Gastrocnemius medialis (tissue), 4 donors: ENCODE measurements around the gene ECEL1. TPM values are rescaled to one million over a fixed set of nuclear protein-coding genes. Genes with fewer than 3 reads are reported as not detected.

Experiments used
- ATAC-seq, 2 donors: fragments of 150-250 bp; one replicate each; pipeline ENCODE4 v1.9.1; 2016
- DNase-seq, 2 donors: peaks; one replicate each; pipeline ENCODE4 v3.0.0-alpha.2; 2019
- H3K27ac ChIP-seq, 4 donors: fragments of 200-600 bp; sonication (generic); 1 replicate in 1 of 4; 2 replicates in 3 of 4; pipeline ENCODE4 v1.5.1; 2016 to 2018; ENCODE audit warnings: mild to moderate bottlenecking in 2 of 4, moderate library complexity in 1 of 4
- H3K27me3 ChIP-seq, 3 donors: fragments of 200-600 bp; sonication (generic) in 2 of 3; 1 replicate in 1 of 3; 2 replicates in 2 of 3; pipeline versions ENCODE4 v1.5.1 to v1.6.0; 2016 to 2019; ENCODE audit warnings: mild to moderate bottlenecking in 1 of 3, moderate library complexity in 1 of 3
- H3K36me3 ChIP-seq, 2 donors: fragments of 200-600 bp; sonication (generic) in 1 of 2; one replicate each; pipeline ENCODE4 v1.5.1; 2017 to 2018
- H3K4me1 ChIP-seq, 2 donors: fragments of 200-600 bp; sonication (generic) in 1 of 2; one replicate each; pipeline ENCODE4 v1.5.1; 2016 to 2017; ENCODE audit warnings: mild to moderate bottlenecking in 2 of 2
- H3K4me3 ChIP-seq, 4 donors: fragments of 200-600 bp; sonication (generic) in 3 of 4; 1 replicate in 1 of 4; 2 replicates in 3 of 4; pipeline ENCODE4 v1.5.1; 2016 to 2019; ENCODE audit warnings: mild to moderate bottlenecking in 2 of 4
- H3K9me3 ChIP-seq, 3 donors: fragments of 200-600 bp; sonication (generic) in 2 of 3; 1 replicate in 1 of 3; 2 replicates in 2 of 3; pipeline ENCODE4 v1.5.1; 2016 to 2019
- CTCF ChIP-seq, 5 experiments: fragments of 450-650 bp in 3 of 5; fragments of 200-600 bp in 2 of 5; sonication (generic) in 2 of 5; IDR thresholded peaks in 4 of 5; conservative IDR thresholded peaks in 1 of 5; 1 replicate in 4 of 5; 2 replicates in 1 of 5; pipeline ENCODE4 v1.5.1; 2016 to 2019; ENCODE audit warnings: antibody characterized with exemption in 5 of 5, mild to moderate bottlenecking in 3 of 5, moderate library complexity in 3 of 5
- POLR2A ChIP-seq, 2 donors: fragments of 450-650 bp; IDR thresholded peaks; one replicate each; pipeline ENCODE4 v1.6.1; 2017; ENCODE audit warnings: antibody characterized with exemption in 2 of 2, mild to moderate bottlenecking in 2 of 2, moderate library complexity in 2 of 2
- in situ Hi-C, 4 donors: fragments of 200-750 bp; cut with MboI; loops; one replicate each; pipeline versions ENCODE4 v1.15.0 to v1.8.0; 2017; ENCODE audit warnings: low sequenced_read_pairs in 4 of 4
- intact Hi-C: fragments of 100-400 bp; cut with DNase I; formaldehyde crosslinking; loops from one replicate; pipeline ENCODE4 v1.15.1; 2023; ENCODE audit warnings: low total_unique reads
- total RNA-seq, 4 donors: library from RNA; depleted of rRNA; stranded (reverse); fragments of >200 nt; gene quantifications; one replicate each; pipeline versions ENCODE4 v1.1.0 to v1.2.3, GENCODE V29; 2016

The ECEL1 gene
- total RNA-seq, 4 donors from 2014 or later = 0.51 to 1.5 (median 0.55) TPM; not detected in 1

GRCh38 chr2:232519581-232520438 lies 32.2 kb upstream of the ECEL1 start, which contains the start of gene PRSS56:
PRSS56 (plus strand) TSS chr2:232520388; CDS start chr2:232520599, 211 bp downstream.
- ATAC-seq (no peak), DNase-seq (no peak)
- H3K36me3 ChIP-seq = no peaks in the 10 kb centered on the region
- H3K4me3 ChIP-seq = no peak within 1 kb of the TSS
- H3K27me3 ChIP-seq = peaks cover 0 to 7% (median 0%) of the 10 kb centered on the region in 3 donors
- TF ChIP-seq POLR2A (IDR thresholded peaks at IDR 0.05) (no peak), CTCF (IDR thresholded peaks at IDR 0.05 in 4 of 5, conservative IDR thresholded peaks at IDR 0.05 in 1 of 5) (no peak)
- in situ Hi-C loops = loop anchor here in 2 of 4 donors (10.0 to 25.0 kb wide), 2 partner anchors 65 to 608 kb away; partner anchors contain the start of gene ALPI (in 1 of the 2)
- no peak within 1 kb of the TSS for H3K27ac ChIP-seq
- intact Hi-C loops = loop anchor here (10.0 kb wide), 1 partner anchor 205 kb away; no protein-coding TSS in a partner anchor
- H3K4me1 ChIP-seq = peaks cover 19 to 26% of the 10 kb centered on the region in 2 donors
- H3K9me3 ChIP-seq = no peaks in the 10 kb centered on the region

GRCh38 chr2:232518844-232519243 lies 31.2 kb upstream of the ECEL1 start:
- peaks cover 0 to 7% (median 0%) of the 10 kb centered on the region in 3 donors for H3K27me3 ChIP-seq
- no peaks in the 10 kb centered on the region for H3K36me3 ChIP-seq
- DNase-seq = no peak
- peaks cover 23 to 29% of the 10 kb centered on the region in 2 donors for H3K4me1 ChIP-seq
- no peak for ATAC-seq
- no peak overlapping the region for H3K27ac ChIP-seq
- intact Hi-C loops = no loop called here
- no peaks in the 10 kb centered on the region for H3K9me3 ChIP-seq
- no peak overlapping the region for H3K4me3 ChIP-seq
- in situ Hi-C loops = loop anchor here in 2 of 4 donors (10.0 to 25.0 kb wide), 2 partner anchors 64 to 607 kb away; partner anchors contain the start of gene ALPI (in 1 of the 2)
- TF ChIP-seq POLR2A (IDR thresholded peaks at IDR 0.05) (no peak), CTCF (IDR thresholded peaks at IDR 0.05 in 4 of 5, conservative IDR thresholded peaks at IDR 0.05 in 1 of 5) (no peak)

GRCh38 chr2:232516551-232516950 lies 28.9 kb upstream of the ECEL1 start:
- no peak for ATAC-seq
- Histone ChIP-seq H3K9me3 (no peaks in the 10 kb centered on the region), H3K4me3 (no peak overlapping the region), H3K27me3 (no peaks in the 10 kb centered on the region), H3K36me3 (no peaks in the 10 kb centered on the region), H3K27ac (no peak overlapping the region), H3K4me1 (peaks cover 23 to 26% of the 10 kb centered on the region in 2 donors)
- no peak for TF ChIP-seq CTCF (IDR thresholded peaks at IDR 0.05 in 4 of 5, conservative IDR thresholded peaks at IDR 0.05 in 1 of 5)
- no peak for TF ChIP-seq POLR2A (IDR thresholded peaks at IDR 0.05)
- in situ Hi-C loops (loop anchor here in 2 of 4 donors (10.0 to 25.0 kb wide), 2 partner anchors 62 to 604 kb away; partner anchors contain the start of gene ALPI (in 1 of the 2)), intact Hi-C loops (no loop called here)
- no peak for DNase-seq

- Histone ChIP-seq H3K4me1 (peaks cover 26 to 27% of the 10 kb centered on the region in 2 donors), H3K9me3 (no peaks in the 10 kb centered on the region), H3K27me3 (no peaks in the 10 kb centered on the region), H3K4me3 (no peak overlapping the region), H3K27ac (peak overlapping the region in 3 of 4 donors; percentile 33 to 61 (median 47)), H3K36me3 (no peaks in the 10 kb centered on the region)
- TF ChIP-seq POLR2A (IDR thresholded peaks at IDR 0.05) (no peak), CTCF (IDR thresholded peaks at IDR 0.05 in 4 of 5, conservative IDR thresholded peaks at IDR 0.05 in 1 of 5) (no peak)
- DNase-seq (peak in 1 of 2 donors; percentile 40), ATAC-seq (peak; percentile 46 to 83)
- in situ Hi-C loops (loop anchor here in 2 of 4 donors (10.0 to 25.0 kb wide), 2 partner anchors 61 to 603 kb away; partner anchors contain the start of gene ALPI (in 1 of the 2)), intact Hi-C loops (no loop called here)
Observed at GRCh38 chr2:232515639-232516038, 28.0 kb upstream of the ECEL1 start.
